Coronary artery (tissue), 2 donors: ENCODE measurements around the gene CCDC7.

Experiments
- DNase-seq: peaks from one replicate; pipeline ENCODE4 v3.0.0-alpha.2; 2017; ENCODE audit warnings: low spot score
- H3K27ac ChIP-seq, 2 donors: fragments of 200-600 bp; sonication (generic); one replicate each; pipeline ENCODE4 v1.5.1; 2016 to 2019
- H3K4me3 ChIP-seq: fragments of 200-600 bp; sonication (generic); 2 replicates; pipeline ENCODE4 v1.5.1; 2016; ENCODE audit warnings: mild to moderate bottlenecking, moderate library complexity
- TF ChIP-seq, protein P1 (sequence below): fragments of 200-600 bp; sonication (generic); IDR thresholded peaks from one replicate; pipeline ENCODE4 v1.5.1; 2019; ENCODE audit warnings: antibody characterized with exemption

Gene CCDC7

DNA sequence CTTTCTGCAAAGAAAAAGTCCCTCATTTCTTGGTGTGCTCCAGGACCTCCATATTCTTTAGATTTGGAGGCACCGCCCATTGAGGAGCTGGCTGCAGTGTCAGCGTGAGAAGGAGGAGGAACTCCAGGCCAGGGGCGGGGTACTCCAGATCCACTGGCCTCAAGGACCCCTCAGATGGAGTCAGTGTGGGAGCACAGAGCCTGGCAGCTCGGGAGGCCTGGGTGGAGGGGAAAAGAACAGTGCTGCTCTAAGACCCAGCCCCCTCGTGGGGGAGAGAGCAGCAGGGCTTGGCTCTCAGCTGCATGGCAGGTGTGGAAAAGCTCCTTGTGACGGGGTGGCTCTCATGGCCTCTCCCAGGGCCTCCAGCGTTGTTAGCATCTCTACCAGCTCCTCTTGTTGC, 441.5 kb downstream of the CCDC7 start:
- DNase-seq, result no peak
- Histone ChIP-seq H3K4me3 (no peak overlapping the region), H3K27ac (no peak overlapping the region)
- TF ChIP-seq, protein P1, sequence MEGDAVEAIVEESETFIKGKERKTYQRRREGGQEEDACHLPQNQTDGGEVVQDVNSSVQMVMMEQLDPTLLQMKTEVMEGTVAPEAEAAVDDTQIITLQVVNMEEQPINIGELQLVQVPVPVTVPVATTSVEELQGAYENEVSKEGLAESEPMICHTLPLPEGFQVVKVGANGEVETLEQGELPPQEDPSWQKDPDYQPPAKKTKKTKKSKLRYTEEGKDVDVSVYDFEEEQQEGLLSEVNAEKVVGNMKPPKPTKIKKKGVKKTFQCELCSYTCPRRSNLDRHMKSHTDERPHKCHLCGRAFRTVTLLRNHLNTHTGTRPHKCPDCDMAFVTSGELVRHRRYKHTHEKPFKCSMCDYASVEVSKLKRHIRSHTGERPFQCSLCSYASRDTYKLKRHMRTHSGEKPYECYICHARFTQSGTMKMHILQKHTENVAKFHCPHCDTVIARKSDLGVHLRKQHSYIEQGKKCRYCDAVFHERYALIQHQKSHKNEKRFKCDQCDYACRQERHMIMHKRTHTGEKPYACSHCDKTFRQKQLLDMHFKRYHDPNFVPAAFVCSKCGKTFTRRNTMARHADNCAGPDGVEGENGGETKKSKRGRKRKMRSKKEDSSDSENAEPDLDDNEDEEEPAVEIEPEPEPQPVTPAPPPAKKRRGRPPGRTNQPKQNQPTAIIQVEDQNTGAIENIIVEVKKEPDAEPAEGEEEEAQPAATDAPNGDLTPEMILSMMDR, result no peak

DNA sequence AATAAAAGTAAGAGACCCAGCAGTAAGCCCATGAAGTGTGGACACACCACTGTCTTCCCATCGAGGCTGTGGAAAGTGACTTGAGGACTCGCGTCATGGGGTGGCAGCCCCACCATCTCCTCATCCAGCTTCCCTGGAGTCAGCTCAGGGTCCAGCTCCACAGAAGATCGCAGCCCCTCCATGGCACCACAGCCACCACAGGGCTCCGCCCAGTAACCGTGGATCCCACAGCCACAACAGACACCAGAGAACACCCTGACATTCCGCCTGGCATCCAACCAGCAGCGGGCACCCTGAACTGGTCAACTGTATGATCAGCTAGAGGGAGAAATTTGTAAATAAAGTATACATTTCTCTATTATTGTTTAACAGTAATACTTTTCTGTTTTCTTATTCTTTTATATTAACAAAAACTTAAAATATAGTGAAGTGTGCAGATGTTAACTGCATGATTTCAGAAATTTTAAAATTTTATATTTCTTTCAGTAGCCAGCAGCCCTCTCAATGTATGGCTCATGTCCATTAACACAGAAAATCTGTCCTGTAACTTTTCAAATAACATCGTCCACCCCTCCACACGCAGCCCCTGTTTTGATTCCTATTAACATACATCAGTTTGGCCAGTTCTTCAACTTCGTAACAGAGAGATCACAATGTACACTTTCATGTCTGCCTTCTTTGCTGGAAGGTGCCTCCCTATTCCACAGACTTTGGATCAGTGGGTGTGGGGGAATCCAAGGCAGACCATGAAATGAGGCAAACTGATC, 442.4 kb downstream of the CCDC7 start:
- Histone ChIP-seq H3K4me3 (no peak overlapping the region), H3K27ac (no peak overlapping the region)
- no peak for DNase-seq
- TF ChIP-seq, protein P1, result no peak

DNA sequence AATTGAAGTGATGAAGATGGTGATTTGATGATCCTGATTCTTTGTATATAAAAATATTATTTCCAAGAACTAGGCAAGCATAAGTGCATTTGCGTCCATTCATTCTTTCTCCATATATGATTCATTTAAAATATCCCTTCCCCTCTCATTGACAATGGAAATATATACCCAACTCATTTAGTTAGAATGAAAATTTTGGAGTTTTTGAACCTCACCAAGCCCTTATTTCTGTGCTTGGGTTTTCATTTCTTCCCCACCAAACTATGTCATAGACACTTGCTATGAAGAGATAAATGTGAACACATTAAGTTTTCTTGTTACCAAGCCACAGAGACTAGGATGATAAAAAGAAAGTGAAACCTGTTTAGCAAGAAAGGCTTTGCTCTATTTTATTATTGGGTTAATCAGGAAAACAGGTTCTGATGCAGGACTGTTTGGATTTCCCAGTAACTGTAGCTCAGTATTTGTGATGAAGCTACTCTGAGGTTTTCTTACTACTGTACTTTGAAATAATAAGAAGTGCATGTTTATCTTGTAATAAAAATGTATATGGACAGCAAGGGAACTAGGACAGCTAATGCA, 443.8 kb downstream of the CCDC7 start:
- Histone ChIP-seq H3K27ac (no peak overlapping the region), H3K4me3 (no peak overlapping the region)
- TF ChIP-seq, protein P1, result no peak
- no peak for DNase-seq

DNA sequence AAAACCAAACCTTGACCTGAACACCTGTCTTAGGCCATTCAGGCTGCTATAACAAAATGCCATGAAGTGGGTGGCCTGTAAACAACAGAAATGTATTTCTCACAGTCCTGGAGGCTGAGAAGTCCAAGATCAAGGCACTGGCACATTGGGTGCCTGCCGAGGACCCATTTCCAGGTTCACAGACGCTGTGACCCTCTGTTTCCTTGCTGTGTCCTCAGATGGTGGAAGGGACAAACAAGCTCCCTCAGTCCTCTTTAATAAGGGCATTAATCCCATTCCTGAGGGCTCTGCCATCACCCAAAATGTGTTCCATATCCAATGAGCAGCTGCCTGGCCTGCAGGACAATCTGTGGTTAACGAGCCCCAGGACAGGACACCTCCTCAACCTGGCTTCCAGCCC, 444.5 kb downstream of the CCDC7 start:
- Histone ChIP-seq H3K4me3 (no peak overlapping the region), H3K27ac (no peak overlapping the region)
- TF ChIP-seq, protein P1, result no peak
- no peak for DNase-seq

DNA sequence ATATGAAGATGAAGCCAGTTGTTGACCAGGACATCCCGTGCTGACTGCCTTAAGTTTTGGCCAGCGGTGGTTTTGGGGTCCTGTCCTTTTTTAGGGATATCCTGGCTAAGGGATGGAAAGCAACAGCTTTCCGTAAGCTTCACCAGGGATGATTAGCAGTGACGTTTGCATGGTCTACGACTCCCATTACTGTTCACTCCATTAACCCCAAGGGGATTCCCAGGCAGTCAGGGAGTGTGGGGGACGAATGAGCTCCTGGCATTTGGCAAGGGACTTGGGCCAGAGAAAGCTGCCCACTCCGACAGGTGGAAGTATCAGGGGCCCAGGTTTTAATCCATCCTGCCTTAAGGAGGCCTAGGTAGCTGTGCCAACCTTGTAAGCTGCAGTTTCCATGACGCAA, 445.3 kb downstream of the CCDC7 start:
- Histone ChIP-seq H3K4me3 (no peak overlapping the region), H3K27ac (no peak overlapping the region)
- DNase-seq, result no peak
- TF ChIP-seq, protein P1, result no peak

DNA sequence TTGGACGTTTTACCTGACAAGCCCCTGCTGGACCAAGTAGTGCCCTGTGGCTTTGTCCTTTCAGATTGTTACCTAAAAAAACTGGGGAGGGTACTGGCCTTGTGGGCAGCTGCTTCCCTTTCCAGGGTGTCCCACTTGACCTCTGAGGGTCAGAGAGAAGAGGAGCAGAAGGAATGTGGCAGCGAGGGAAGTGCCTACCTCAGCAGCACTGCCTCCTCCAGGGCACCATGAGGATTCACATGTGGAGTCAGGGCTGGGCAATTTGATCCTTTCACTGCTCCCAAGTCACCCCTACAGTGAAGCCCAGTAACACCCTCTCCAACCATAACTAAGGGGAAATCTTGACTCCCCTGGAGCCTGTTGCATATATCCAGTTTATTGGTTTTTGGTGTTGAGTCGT, 447.5 kb downstream of the CCDC7 start:
- Histone ChIP-seq H3K4me3 (no peak overlapping the region), H3K27ac (no peak overlapping the region)
- DNase-seq, result no peak
- TF ChIP-seq, protein P1, result no peak
